HL-60 (cell line): ENCODE measurements around the gene GLYR1.

Experiments
- GABPA ChIP-seq: IDR thresholded peaks from 2 replicates; pipeline ENCODE4 v1.6.1; 2012; ENCODE audit warnings: low read depth
- POLR2AphosphoS5 ChIP-seq: IDR thresholded peaks from 2 replicates; pipeline ENCODE4 v1.6.1; 2012; ENCODE audit warnings: low read depth
- TF ChIP-seq, protein P1 (sequence below): IDR thresholded peaks from one replicate; pipeline ENCODE4 v1.5.1; 2011; ENCODE audit warnings: low read length, control low read depth, inconsistent platforms; ENCODE audit not compliant: insufficient read depth

GRCh38 chr16:4806280-4806679, 40.8 kb downstream of the GLYR1 start:
- TF ChIP-seq, protein P1, sequence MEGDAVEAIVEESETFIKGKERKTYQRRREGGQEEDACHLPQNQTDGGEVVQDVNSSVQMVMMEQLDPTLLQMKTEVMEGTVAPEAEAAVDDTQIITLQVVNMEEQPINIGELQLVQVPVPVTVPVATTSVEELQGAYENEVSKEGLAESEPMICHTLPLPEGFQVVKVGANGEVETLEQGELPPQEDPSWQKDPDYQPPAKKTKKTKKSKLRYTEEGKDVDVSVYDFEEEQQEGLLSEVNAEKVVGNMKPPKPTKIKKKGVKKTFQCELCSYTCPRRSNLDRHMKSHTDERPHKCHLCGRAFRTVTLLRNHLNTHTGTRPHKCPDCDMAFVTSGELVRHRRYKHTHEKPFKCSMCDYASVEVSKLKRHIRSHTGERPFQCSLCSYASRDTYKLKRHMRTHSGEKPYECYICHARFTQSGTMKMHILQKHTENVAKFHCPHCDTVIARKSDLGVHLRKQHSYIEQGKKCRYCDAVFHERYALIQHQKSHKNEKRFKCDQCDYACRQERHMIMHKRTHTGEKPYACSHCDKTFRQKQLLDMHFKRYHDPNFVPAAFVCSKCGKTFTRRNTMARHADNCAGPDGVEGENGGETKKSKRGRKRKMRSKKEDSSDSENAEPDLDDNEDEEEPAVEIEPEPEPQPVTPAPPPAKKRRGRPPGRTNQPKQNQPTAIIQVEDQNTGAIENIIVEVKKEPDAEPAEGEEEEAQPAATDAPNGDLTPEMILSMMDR: no peak
- TF ChIP-seq POLR2AphosphoS5: no peak
- TF ChIP-seq GABPA: no peak
